Common myeloid progenitor, CD34-positive (primary cell): ENCODE data around the gene SLC6A9.

Source experiments
- CTCF ChIA-PET: fragments of 350-600 bp; sonication (Branson Sonifier 250); formaldehyde crosslinking; loops from one replicate; lab custom pipeline; 2021; ENCODE audit warnings: antibody characterized with exemption; lab: Charles Lee
- POLR2A ChIA-PET: fragments of 350-600 bp; sonication (Branson Sonifier 250); formaldehyde crosslinking; loops from one replicate; lab custom pipeline; 2021; ENCODE audit warnings: antibody characterized with exemption; lab: Charles Lee
- DNase-seq, 3 donors: peaks; one replicate each; pipeline versions ENCODE4 v3.0.0 to v3.0.0-alpha.2; 2013
- H3K27ac ChIP-seq, 2 experiments: 1 replicate in 1 of 2; 2 replicates in 1 of 2; pipeline ENCODE4 v1.7.0; 2013; ENCODE audit warnings: inconsistent platforms in 2 of 2, low read length in 2 of 2, mild to moderate bottlenecking in 2 of 2, low read depth in 1 of 2, moderate library complexity in 1 of 2; ENCODE audit not compliant: severe bottlenecking in 2 of 2, insufficient read depth in 1 of 2, poor library complexity in 1 of 2
- H3K27me3 ChIP-seq, 5 experiments: replicated peaks in 2 of 5; 1 replicate in 3 of 5; 2 replicates in 2 of 5; pipeline versions ENCODE4 v1.6.1 to v1.7.0; 2013; ENCODE audit warnings: low read length in 4 of 5, mild to moderate bottlenecking in 2 of 5, moderate library complexity in 2 of 5, inconsistent platforms in 1 of 5; ENCODE audit not compliant: insufficient read depth in 5 of 5, control insufficient read depth in 4 of 5
- H3K36me3 ChIP-seq, 4 experiments: 1 replicate in 2 of 4; 2 replicates in 2 of 4; pipeline versions ENCODE4 v1.6.1 to v1.7.0; 2013; ENCODE audit warnings: low read length in 3 of 4, control low read depth in 1 of 4, mild to moderate bottlenecking in 1 of 4; ENCODE audit not compliant: control insufficient read depth in 4 of 4, insufficient read depth in 4 of 4
- H3K4me1 ChIP-seq, 4 experiments: 1 replicate in 3 of 4; 2 replicates in 1 of 4; pipeline versions ENCODE4 v1.6.1 to v1.7.1; 2013; ENCODE audit warnings: low read length in 3 of 4, mild to moderate bottlenecking in 3 of 4, control low read depth in 1 of 4, inconsistent platforms in 1 of 4, moderate library complexity in 1 of 4; ENCODE audit not compliant: control insufficient read depth in 4 of 4, insufficient read depth in 4 of 4; ENCODE audit errors: control extremely low read depth in 1 of 4
- H3K4me3 ChIP-seq, 7 experiments: 1 replicate in 4 of 7; 2 replicates in 3 of 7; pipeline versions ENCODE4 v1.5.1 to v1.7.0; 2013; ENCODE audit warnings: mild to moderate bottlenecking in 7 of 7, low read length in 6 of 7, moderate library complexity in 6 of 7, inconsistent platforms in 2 of 7, low read depth in 2 of 7, control low read depth in 1 of 7; ENCODE audit not compliant: insufficient read depth in 4 of 7, control insufficient read depth in 1 of 7; ENCODE audit errors: extremely low read depth in 1 of 7
- H3K9me3 ChIP-seq, 5 experiments: 1 replicate in 4 of 5; 2 replicates in 1 of 5; pipeline versions ENCODE4 v1.6.1 to v1.7.1; 2013; ENCODE audit warnings: low read length in 4 of 5, mild to moderate bottlenecking in 2 of 5, inconsistent platforms in 1 of 5, low read depth in 1 of 5, moderate library complexity in 1 of 5; ENCODE audit not compliant: control insufficient read depth in 4 of 5, insufficient read depth in 2 of 5; ENCODE audit errors: control extremely low read depth in 1 of 5
- WGBS: methylation state at CpG from one replicate; pipeline ENCODE4 v1.1.5; 2013; ENCODE audit not compliant: insufficient coverage; 5-methylcytosine and 5-hydroxymethylcytosine counted together

The SLC6A9 gene

DNA sequence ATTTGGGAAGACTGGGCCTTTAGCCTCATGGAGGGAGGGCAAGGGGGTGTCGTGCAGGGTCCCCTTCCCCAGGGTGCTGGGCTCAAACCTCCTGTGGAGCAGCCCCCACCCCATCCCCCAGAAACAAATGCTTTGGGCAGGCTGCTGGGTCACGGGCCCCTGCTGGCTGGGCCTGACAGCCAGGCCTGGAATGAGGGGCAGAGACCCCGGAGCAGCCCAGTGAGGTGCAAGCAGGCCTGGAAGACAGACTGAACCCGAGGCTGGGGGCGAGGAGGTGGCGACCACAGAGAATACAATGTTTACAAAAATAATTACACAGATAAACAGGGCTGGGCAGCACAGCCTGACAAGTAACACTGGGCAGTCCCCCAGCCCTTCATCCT lies 34.5 kb downstream of the SLC6A9 start:
- WGBS = 88% methylated on average over 1 of the region's 6 CpGs
- ChIA-PET POLR2A (no interaction called here), CTCF (interaction anchor here (1.0 kb wide), 1 partner anchor 50 kb away, joined by 3 read pairs; no protein-coding TSS in a partner anchor)
- H3K36me3 ChIP-seq = no peaks in the 10 kb centered on the region
- no peak for DNase-seq
- H3K9me3 ChIP-seq = no peaks in the 10 kb centered on the region
- no peaks in the 10 kb centered on the region for H3K27me3 ChIP-seq
- H3K27ac ChIP-seq = no peak overlapping the region
- no peak overlapping the region for H3K4me3 ChIP-seq
- peaks cover 0 to 17% (median 16%) of the 10 kb centered on the region in 4 experiments for H3K4me1 ChIP-seq

- Histone ChIP-seq H3K36me3 (no peaks in the 10 kb centered on the region), H3K9me3 (no peaks in the 10 kb centered on the region), H3K4me3 (no peak overlapping the region), H3K4me1 (peaks cover 0 to 22% (median 21%) of the 10 kb centered on the region in 4 experiments), H3K27ac (no peak overlapping the region), H3K27me3 (no peaks in the 10 kb centered on the region)
- ChIA-PET POLR2A (no interaction called here), CTCF (interaction anchor here (0.8 to 1.0 kb wide), 2 partner anchors 50 to 52 kb away, joined by 3 read pairs; no protein-coding TSS in a partner anchor)
- 97% methylated on average over 17 of the region's 21 CpGs for WGBS
- no peak for DNase-seq
Observed at GRCh38 chr1:43995984-43996732, 35.1 kb downstream of the SLC6A9 start.

GRCh38 chr1:43994794-43995790 lies 36.2 kb downstream of the SLC6A9 start:
- no peaks in the 10 kb centered on the region for H3K9me3 ChIP-seq
- ChIA-PET POLR2A (no interaction called here), CTCF (interaction anchor here (0.8 to 6.1 kb wide), 4 partner anchors 11 to 53 kb away, joined by 3 to 38 read pairs (median 11); no protein-coding TSS in a partner anchor)
- H3K36me3 ChIP-seq = no peaks in the 10 kb centered on the region
- no peak overlapping the region for H3K27ac ChIP-seq
- peak; percentile 23 to 40 (median 38) for DNase-seq
- no peak overlapping the region for H3K4me3 ChIP-seq
- H3K4me1 ChIP-seq = peaks cover 0 to 28% (median 28%) of the 10 kb centered on the region in 4 experiments
- H3K27me3 ChIP-seq = no peaks in the 10 kb centered on the region
- WGBS = 80% methylated on average over 9 of the region's 15 CpGs

GRCh38 chr1:43994071-43994470 lies 37.2 kb downstream of the SLC6A9 start:
- peaks cover 0 to 28% (median 28%) of the 10 kb centered on the region in 4 experiments for H3K4me1 ChIP-seq
- CTCF ChIA-PET = interaction anchor here (2.1 to 6.1 kb wide), 3 partner anchors 12 to 54 kb away, joined by 11 to 38 read pairs (median 19); no protein-coding TSS in a partner anchor
- POLR2A ChIA-PET = no interaction called here
- no peak overlapping the region for H3K4me3 ChIP-seq
- no peaks in the 10 kb centered on the region for H3K27me3 ChIP-seq
- no peaks in the 10 kb centered on the region for H3K36me3 ChIP-seq
- DNase-seq = no peak
- 93% methylated on average over 4 of the region's 7 CpGs for WGBS
- H3K9me3 ChIP-seq = no peaks in the 10 kb centered on the region
- H3K27ac ChIP-seq = no peak overlapping the region

- ChIA-PET POLR2A (no interaction called here), CTCF (interaction anchor here (1.0 to 6.1 kb wide), 6 partner anchors 10 to 229 kb away, joined by 3 to 38 read pairs (median 8); no protein-coding TSS in a partner anchor)
- 97% methylated on average over 7 of the region's 9 CpGs for WGBS
- Histone ChIP-seq H3K36me3 (no peaks in the 10 kb centered on the region), H3K27me3 (no peaks in the 10 kb centered on the region), H3K9me3 (no peaks in the 10 kb centered on the region), H3K4me3 (no peak overlapping the region), H3K27ac (no peak overlapping the region), H3K4me1 (peaks cover 0 to 28% (median 28%) of the 10 kb centered on the region in 4 experiments)
- DNase-seq = no peak
Observed at GRCh38 chr1:43993206-43993914, 37.9 kb downstream of the SLC6A9 start.

GRCh38 chr1:43992232-43992995 lies 38.8 kb downstream of the SLC6A9 start:
- 45% methylated on average over 10 of the region's 11 CpGs for WGBS
- peaks cover 0 to 4% (median 0%) of the 10 kb centered on the region in 4 experiments for H3K36me3 ChIP-seq
- CTCF ChIA-PET = interaction anchor here (0.9 to 6.1 kb wide), 11 partner anchors 9 to 228 kb away, joined by 3 to 38 read pairs (median 5); no protein-coding TSS in a partner anchor
- peaks cover 0 to 28% (median 28%) of the 10 kb centered on the region in 4 experiments for H3K4me1 ChIP-seq
- peak overlapping the region in 6 of 7 experiments; percentile 25 to 87 (median 73) for H3K4me3 ChIP-seq
- H3K9me3 ChIP-seq = no peaks in the 10 kb centered on the region
- no peaks in the 10 kb centered on the region for H3K27me3 ChIP-seq
- DNase-seq = peak in 2 of 3 donors; percentile 40 to 55
- no peak overlapping the region for H3K27ac ChIP-seq
- POLR2A ChIA-PET = interaction anchor here (0.8 kb wide), 1 partner anchor 16 kb away, joined by 3 read pairs; no protein-coding TSS in a partner anchor
